ENCODE data around the gene GALNT18. TPM values are rescaled to one million over a fixed set of nuclear protein-coding genes. Genes with fewer than 3 reads are reported as not detected.

Gene GALNT18
- total and polyA plus RNA-seq, 2 of the 4 experiments (the other 2 are of a cell fraction) = 9.5 to 11.3 TPM

DNA sequence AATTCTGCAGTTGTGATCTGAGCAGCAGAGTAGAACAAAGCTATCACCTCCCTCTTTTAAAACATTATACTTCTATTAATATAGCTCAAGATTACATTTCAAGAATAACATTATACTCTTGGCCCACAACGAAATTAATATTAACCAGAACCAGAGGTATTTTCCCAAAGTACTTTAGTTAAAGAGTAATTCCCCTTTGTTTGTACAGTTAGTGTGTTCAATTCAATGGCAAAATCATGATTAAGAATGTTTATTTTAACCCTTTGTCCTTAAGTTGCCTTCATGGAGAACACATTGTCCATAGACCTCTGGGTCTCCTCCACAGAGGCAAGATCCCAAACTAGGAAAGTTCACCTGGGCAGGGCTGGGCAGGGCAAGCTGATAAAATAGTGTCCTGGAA is 180.7 kb downstream of the GALNT18 start:
- no peaks in the 10 kb centered on the region for H3K79me1 ChIP-seq (ENCODE audit: low read depth in 1 of 2, low read length in 2 of 2)
- H2BK15ac ChIP-seq (ENCODE audit: low read depth, low read length) = no peak overlapping the region
- intact Hi-C loops (cut with micrococcal nuclease) = no loop called here
- no peak overlapping the region for H2BK5ac ChIP-seq (ENCODE audit: low read depth, low read length, poor library complexity, severe bottlenecking)
- no peak overlapping the region for H2AK5ac ChIP-seq (ENCODE audit: low read depth, low read length)
- H2BK120ac ChIP-seq (ENCODE audit: low read depth, low read length) = no peak overlapping the region
- no peak overlapping the region for H2AFZ ChIP-seq (replicated peaks; ENCODE audit: low read length, poor library complexity)
- dilution Hi-C loops (cut with HindIII; ENCODE audit: low sequenced_read_pairs, unreplicated experiment) = no loop called here
- BruUV-seq (replicated peaks) = no TSS peak
- H2BK20ac ChIP-seq (ENCODE audit: low read depth, low read length) = no peak overlapping the region
- H4K5ac ChIP-seq (ENCODE audit: low read depth, low read length) = no peak overlapping the region
- ChIA-PET POLR2A (ENCODE audit: unreplicated experiment) (no interaction called here), CTCF (no interaction called here)
- H3K4ac ChIP-seq (ENCODE audit: low read depth, low read length) = no peak overlapping the region
- H3K9ac ChIP-seq (ENCODE audit: low read depth, low read length) = no peak overlapping the region
- H3K9me1 ChIP-seq (ENCODE audit: insufficient read depth, low read length) = no peaks in the 10 kb centered on the region
- H3K14ac ChIP-seq (replicated peaks; ENCODE audit: low read depth, low read length) = no peak overlapping the region
- no CpG with 5 or more reads among the region's 1 CpG for WGBS, 2 experiments (ENCODE audit: extremely low coverage in 2 of 2, insufficient read length in 1 of 2)
- in situ Hi-C loops (cut with MboI; ENCODE audit: low sequenced_read_pairs) = no loop called here
- no peak overlapping the region for H3K27ac ChIP-seq (ENCODE audit: insufficient read depth, low read length)
- H4K20me1 ChIP-seq (ENCODE audit: insufficient read depth, low read length) = no peaks in the 10 kb centered on the region
- H3K4me1 ChIP-seq (ENCODE audit: control insufficient read depth, insufficient read depth, low read length) = peaks cover 10% of the 10 kb centered on the region
- no peak overlapping the region for H3K4me3 ChIP-seq (ENCODE audit: insufficient read depth, low read depth, low read length)
- no peaks in the 10 kb centered on the region for H3K36me3 ChIP-seq (ENCODE audit: control insufficient read depth, insufficient read depth, low read length)
- no peak overlapping the region for H3K18ac ChIP-seq (ENCODE audit: low read depth, low read length)
- ATAC-seq (ENCODE audit: low read depth) = no peak
- no peak for TF ChIP-seq CTCF (conservative IDR thresholded peaks at IDR 0.05; ENCODE audit: low read depth, low read length)
- no peak for TF ChIP-seq MXI1 (IDR thresholded peaks at IDR 0.05; ENCODE audit: borderline replicate concordance, low read depth, low read length)
- TF ChIP-seq CHD1 (IDR thresholded peaks at IDR 0.05; ENCODE audit: low read depth, low read length) = no peak
- no peak for TF ChIP-seq CEBPB (IDR thresholded peaks at IDR 0.05; ENCODE audit: low read depth, low read length)
- TF ChIP-seq SMC3 (IDR thresholded peaks at IDR 0.05; ENCODE audit: low read depth, low read length) = no peak
- no peak for TF ChIP-seq USF2 (IDR thresholded peaks at IDR 0.05; ENCODE audit: low read depth, low read length)
- no peak for TF ChIP-seq POLR2A (IDR thresholded peaks at IDR 0.05; ENCODE audit: low read depth, low read length)
- TF ChIP-seq MAFK (IDR thresholded peaks at IDR 0.05; ENCODE audit: low read depth, low read length) = no peak
- TF ChIP-seq FOS (IDR thresholded peaks at IDR 0.05; ENCODE audit: low read depth, low read length) = no peak
- H4K91ac ChIP-seq (ENCODE audit: insufficient read depth, low read depth, low read length) = no peak overlapping the region
- H3K9me3 ChIP-seq (ENCODE audit: control insufficient read depth, insufficient read depth, low read length) = no peaks in the 10 kb centered on the region
- DNase-seq = no peak
- no peak overlapping the region for H3K56ac ChIP-seq (ENCODE audit: extremely low read depth, insufficient read depth, low read length)
- peaks cover 13% of the 10 kb centered on the region for H3K27me3 ChIP-seq (ENCODE audit: control insufficient read depth, insufficient read depth, low read length)
- no peak overlapping the region for H3K23ac ChIP-seq (ENCODE audit: low read depth, low read length)
- H2AK9ac ChIP-seq (replicated peaks; ENCODE audit: low read depth, low read length, poor library complexity) = no peak overlapping the region
- no peak overlapping the region for H3K4me2 ChIP-seq (ENCODE audit: low read depth, low read length)
- no peak overlapping the region for H4K8ac ChIP-seq (ENCODE audit: low read depth in 2 of 2, low read length in 2 of 2)

Measured in IMR-90 (cell line).